H9 (cell line): ENCODE measurements around the gene MACROD1. TPM values are rescaled to one million over a fixed set of nuclear protein-coding genes. Genes with fewer than 3 reads are reported as not detected.

Experiments used
- DNase-seq: peaks from one replicate; pipeline ENCODE4 v3.0.0-alpha.2; 2017
- H2AFZ ChIP-seq: one replicate; pipeline ENCODE4 v1.6.1; 2013; ENCODE audit warnings: mild to moderate bottlenecking, low read length, control low read depth, moderate library complexity
- H2AK5ac ChIP-seq: 2 replicates; pipeline ENCODE4 v1.6.1; 2013; ENCODE audit warnings: low read length, control low read depth, mixed read lengths; ENCODE audit not compliant: insufficient read length
- H2BK120ac ChIP-seq: one replicate; pipeline ENCODE4 v1.6.1; 2013; ENCODE audit warnings: low read depth, mild to moderate bottlenecking, low read length, control low read depth, inconsistent platforms; ENCODE audit not compliant: poor library complexity, severe bottlenecking
- H2BK12ac ChIP-seq: 2 replicates; pipeline ENCODE4 v1.6.1; 2013; ENCODE audit warnings: low read length, control low read depth, mixed read lengths, low read depth; ENCODE audit not compliant: insufficient read length
- H2BK15ac ChIP-seq: 2 replicates; pipeline ENCODE4 v1.6.1; 2013; ENCODE audit warnings: low read depth, low read length, control low read depth
- H2BK20ac ChIP-seq: one replicate; pipeline ENCODE4 v1.6.1; 2013; ENCODE audit warnings: low read depth, mild to moderate bottlenecking, low read length, control low read depth, inconsistent platforms; ENCODE audit not compliant: poor library complexity, severe bottlenecking
- H2BK5ac ChIP-seq: 2 replicates; pipeline ENCODE4 v1.6.1; 2013; ENCODE audit warnings: low read length, control low read depth, mixed read lengths; ENCODE audit not compliant: insufficient read length
- H3K14ac ChIP-seq: 2 replicates; pipeline ENCODE4 v1.6.1; 2013; ENCODE audit warnings: low read length, control low read depth; ENCODE audit not compliant: insufficient read depth
- H3K18ac ChIP-seq: 2 replicates; pipeline ENCODE4 v1.6.1; 2013; ENCODE audit warnings: low read depth, mild to moderate bottlenecking, mixed read lengths, low read length, control low read depth; ENCODE audit not compliant: insufficient read length
- H3K23ac ChIP-seq: 2 replicates; pipeline ENCODE4 v1.6.1; 2013; ENCODE audit warnings: low read length, control low read depth, mixed read lengths, low read depth; ENCODE audit not compliant: insufficient read length
- H3K23me2 ChIP-seq: 2 replicates; pipeline ENCODE4 v1.6.1; 2013; ENCODE audit warnings: low read depth, mild to moderate bottlenecking, mixed read lengths, low read length, control low read depth; ENCODE audit not compliant: insufficient read length, poor library complexity, severe bottlenecking
- H3K27ac ChIP-seq: 2 replicates; pipeline ENCODE4 v1.5.1; 2013; ENCODE audit warnings: low read length, control low read depth, mixed read lengths, low read depth; ENCODE audit not compliant: insufficient read length
- H3K27me3 ChIP-seq: 2 replicates; pipeline ENCODE4 v1.6.1; 2013; ENCODE audit warnings: low read length, control low read depth, inconsistent platforms; ENCODE audit not compliant: insufficient read depth
- H3K4ac ChIP-seq: 2 replicates; pipeline ENCODE4 v1.6.1; 2013; ENCODE audit warnings: low read depth, mild to moderate bottlenecking, control low read depth, inconsistent platforms, low read length, moderate library complexity
- H3K4me1 ChIP-seq: 2 replicates; pipeline ENCODE4 v1.6.1; 2013; ENCODE audit warnings: low read length, control low read depth, inconsistent platforms; ENCODE audit not compliant: insufficient read depth
- H3K4me2 ChIP-seq: 2 replicates; pipeline ENCODE4 v1.6.1; 2013; ENCODE audit warnings: low read length, control low read depth, mixed read lengths; ENCODE audit not compliant: insufficient read length, insufficient read depth
- H3K56ac ChIP-seq: 2 replicates; pipeline ENCODE4 v1.6.1; 2013; ENCODE audit warnings: low read depth, mild to moderate bottlenecking, mixed read lengths, low read length, control low read depth; ENCODE audit not compliant: insufficient read length
- H3K79me1 ChIP-seq: 2 replicates; pipeline ENCODE4 v1.6.1; 2013; ENCODE audit warnings: low read depth, mild to moderate bottlenecking, moderate library complexity, low read length, control low read depth, inconsistent platforms; ENCODE audit not compliant: insufficient read depth, poor library complexity, severe bottlenecking
- H3K79me2 ChIP-seq: 2 replicates; pipeline ENCODE4 v1.6.1; 2013; ENCODE audit warnings: low read length, control low read depth, inconsistent platforms; ENCODE audit not compliant: insufficient read depth
- H3K9ac ChIP-seq: 2 replicates; pipeline ENCODE4 v1.6.1; 2013; ENCODE audit warnings: low read length, control low read depth, mixed read lengths; ENCODE audit not compliant: insufficient read length; ENCODE audit errors: extremely low read depth
- H3K9me3 ChIP-seq: one replicate; pipeline ENCODE4 v1.6.1; 2013; ENCODE audit warnings: low read depth, low read length, inconsistent platforms; ENCODE audit not compliant: control insufficient read depth
- H3T11ph ChIP-seq: one replicate; pipeline ENCODE4 v1.6.1; 2013; ENCODE audit warnings: mild to moderate bottlenecking, low read length, control low read depth, inconsistent platforms
- H4K20me1 ChIP-seq: one replicate; pipeline ENCODE4 v1.6.1; 2013; ENCODE audit not compliant: control insufficient read depth, insufficient read length, insufficient read depth
- H4K5ac ChIP-seq: 2 replicates; pipeline ENCODE4 v1.6.1; 2013; ENCODE audit warnings: low read depth, mild to moderate bottlenecking, mixed read lengths, low read length, control low read depth; ENCODE audit not compliant: insufficient read length
- H4K8ac ChIP-seq: replicated peaks from 2 replicates; pipeline ENCODE4 v1.6.1; 2013; ENCODE audit warnings: low read length, control low read depth, mixed read lengths, low read depth; ENCODE audit not compliant: insufficient read length
- H4K91ac ChIP-seq: 2 replicates; pipeline ENCODE4 v1.6.1; 2013; ENCODE audit warnings: low read depth, mild to moderate bottlenecking, moderate library complexity, mixed read lengths, low read length, control low read depth; ENCODE audit not compliant: insufficient read length
- H3K27ac Mint-ChIP-seq, 3 experiments: 2 replicates in 2 of 3; 3 replicates in 1 of 3; pipeline ENCODE4 v1.8.0; 2020 to 2021; ENCODE audit warnings: mixed read lengths in 3 of 3, mild to moderate bottlenecking in 1 of 3, moderate library complexity in 1 of 3
- H3K27me3 Mint-ChIP-seq: 2 replicates; pipeline ENCODE4 v1.8.0; 2021; ENCODE audit warnings: low read depth, mild to moderate bottlenecking, moderate library complexity, mixed read lengths
- H3K36me3 Mint-ChIP-seq, 3 experiments: 2 replicates in 2 of 3; 3 replicates in 1 of 3; pipeline ENCODE4 v1.8.0; 2020 to 2021; ENCODE audit warnings: low read depth in 3 of 3, mixed read lengths in 3 of 3; ENCODE audit not compliant: insufficient read depth in 1 of 3
- H3K4me1 Mint-ChIP-seq, 2 experiments: 2 replicates each; pipeline ENCODE4 v1.8.0; 2020; ENCODE audit warnings: mixed read lengths in 2 of 2
- H3K4me3 Mint-ChIP-seq, 2 experiments: 2 replicates in 1 of 2; 3 replicates in 1 of 2; pipeline ENCODE4 v1.8.0; 2020 to 2021; ENCODE audit warnings: mild to moderate bottlenecking in 2 of 2, mixed read lengths in 2 of 2, moderate library complexity in 1 of 2
- H3K9me3 Mint-ChIP-seq, 2 experiments: 2 replicates in 1 of 2; 3 replicates in 1 of 2; pipeline ENCODE4 v1.8.0; 2020; ENCODE audit warnings: mild to moderate bottlenecking in 2 of 2, mixed read lengths in 2 of 2, moderate library complexity in 1 of 2
- CTCF ChIP-seq: fragments of 200-600 bp; sonication (generic); conservative IDR thresholded peaks from 3 replicates; pipeline ENCODE4 v1.8.0; 2021; ENCODE audit warnings: antibody characterized with exemption, mild to moderate bottlenecking
- WGBS: extraction: QIAGEN DNeasy Blood & Tissue Kit; methylation state at CpG from one replicate; pipeline ENCODE4 v1.1.7; 2013; ENCODE audit warnings: missing lambda C conversion rate, low lambda C conversion rate, mixed read lengths; ENCODE audit not compliant: insufficient read length; ENCODE audit errors: extremely low coverage; 5-methylcytosine and 5-hydroxymethylcytosine counted together
- total RNA-seq: library from RNA; stranded (reverse); gene quantifications from 2 replicates; pipeline ENCODE4 v1.2.1, GENCODE V29; 2021

Gene MACROD1
- total RNA-seq, 1 experiment from 2014 or later, result 21.2 TPM

- Histone ChIP-seq H4K91ac (no peak overlapping the region), H2BK12ac (no peak overlapping the region), H2BK120ac (no peak overlapping the region), H3K56ac (no peak overlapping the region), H2BK20ac (no peak overlapping the region), H3K4ac (no peak overlapping the region), H2BK15ac (no peak overlapping the region), H3K14ac (no peak overlapping the region; the same call in 1 of the 2 replicates), H3K23ac (no peak overlapping the region), H4K8ac (no peak overlapping the region), H3K79me1 (no peaks in the 10 kb centered on the region), H3K23me2 (no peaks in the 10 kb centered on the region), H4K5ac (no peak overlapping the region), H3K79me2 (no peaks in the 10 kb centered on the region), H2AK5ac (no peak overlapping the region), H3T11ph (no peak overlapping the region), H4K20me1 (no peaks in the 10 kb centered on the region), H3K9me3 (no peaks in the 10 kb centered on the region), H2BK5ac (no peak overlapping the region), H3K4me1 (peaks cover 2% of the 10 kb centered on the region; the same call in 1 of the 2 replicates), H3K18ac (no peak overlapping the region), H3K4me2 (no peak overlapping the region), H3K9ac (no peak overlapping the region), H3K27me3 (peaks cover 2% of the 10 kb centered on the region; the same call in 1 of the 2 replicates), H2AFZ (no peak overlapping the region), H3K27ac (no peak overlapping the region)
- no CpG with 5 or more reads among the region's 7 CpGs for WGBS
- no peak for TF ChIP-seq CTCF
- no peak for DNase-seq
- Mint-ChIP-seq H3K27ac (no peak overlapping the region), H3K4me3 (peak overlapping the region in 1 of 2 experiments; percentile 24; a peak in 2 of 5 replicates), H3K9me3 (no peaks in the 10 kb centered on the region), H3K27me3 (peaks cover 49% of the 10 kb centered on the region), H3K36me3 (no peaks in the 10 kb centered on the region; a peak in 2 of 7 replicates), H3K4me1 (peaks cover 50 to 67% of the 10 kb centered on the region in 2 experiments)
Measured at GRCh38 chr11:64026575-64027205, 139.2 kb downstream of the MACROD1 start.
